GM10266 (cell line): ENCODE results near the gene SAMD3.
A peak's percentile ranks its signal among the peaks of the same experiment; 100 is the strongest.

Experiments used
- DNase-seq: peaks from one replicate; pipeline ENCODE4 v3.0.0; 2012; ENCODE audit errors: extremely low spot score
- CTCF ChIP-seq: IDR thresholded peaks from 2 replicates; pipeline ENCODE4 v1.5.1; 2012; ENCODE audit warnings: mild to moderate bottlenecking, low read depth; ENCODE audit not compliant: control insufficient read depth, insufficient read depth; ENCODE audit errors: missing control alignments

The SAMD3 gene

DNA sequence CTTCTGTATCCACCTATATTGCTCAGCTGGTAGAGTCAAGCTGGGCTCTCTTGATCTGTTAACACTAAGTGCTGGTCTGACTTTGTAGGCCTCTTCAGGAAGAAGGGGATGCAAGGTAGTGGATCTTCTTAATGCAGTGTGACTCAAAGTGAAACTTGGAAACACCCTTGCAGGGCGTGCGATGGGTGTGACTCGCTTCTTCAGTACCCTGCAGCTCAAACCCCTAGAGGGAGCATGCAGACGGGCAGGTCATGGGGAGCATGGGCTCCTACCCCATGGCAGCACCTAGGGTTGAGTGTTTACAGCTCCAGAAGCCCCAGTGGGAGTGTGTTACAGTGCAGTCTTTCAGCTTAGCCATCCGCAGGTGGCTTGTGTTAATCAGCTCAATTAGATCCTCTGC is 757 bp upstream of the SAMD3 start:
- DNase-seq = peak; percentile 24
- TF ChIP-seq CTCF = peak; percentile 33

- TF ChIP-seq CTCF = no peak
- DNase-seq = no peak
Observed at GRCh38 chr6:130218134-130218533, 4.6 kb downstream of the SAMD3 start.

DNA sequence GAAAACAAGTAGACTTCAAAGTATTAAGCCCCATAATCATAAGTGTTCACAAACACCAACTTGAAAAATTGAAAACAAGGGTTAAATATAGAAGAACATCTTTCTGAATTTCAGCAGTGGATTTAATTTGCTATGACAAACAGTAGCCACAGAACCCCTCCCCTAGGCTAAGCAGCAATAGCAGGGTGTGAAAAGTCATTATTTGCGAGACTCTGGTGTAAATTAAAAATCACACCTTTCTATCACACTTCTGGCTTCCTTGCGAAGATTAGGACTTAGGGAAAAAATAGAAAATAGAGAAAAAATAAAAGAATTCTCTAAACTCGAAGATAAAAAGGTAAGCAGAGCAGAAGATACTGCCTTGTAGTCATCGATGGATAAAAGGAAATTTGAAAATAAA is 6.1 kb downstream of the SAMD3 start:
- DNase-seq = no peak
- no peak for TF ChIP-seq CTCF

DNA sequence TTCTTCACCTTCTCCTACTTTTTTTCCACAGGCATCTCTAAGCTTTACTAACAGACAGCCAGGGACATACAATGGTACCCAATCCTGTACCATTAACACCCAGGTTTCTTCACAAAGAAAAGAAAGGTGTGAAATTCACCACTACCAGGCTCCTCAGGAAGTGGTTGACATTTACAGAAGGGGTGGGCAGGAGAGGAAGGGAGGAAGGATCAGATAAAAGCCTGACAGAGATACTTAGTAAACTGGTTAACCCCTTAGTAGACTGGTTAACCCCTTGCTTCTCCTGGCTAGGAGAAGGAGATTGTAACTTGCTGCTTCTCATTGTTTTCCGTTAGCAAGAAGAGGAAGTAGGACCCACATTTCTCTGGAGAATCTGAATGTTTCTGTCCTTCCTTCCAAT is 7.2 kb downstream of the SAMD3 start:
- no peak for TF ChIP-seq CTCF
- DNase-seq = no peak

- no peak for TF ChIP-seq CTCF
- no peak for DNase-seq
Observed at GRCh38 chr6:130212215-130212874, 10.4 kb downstream of the SAMD3 start.

GRCh38 chr6:130211691-130212090 is 11.1 kb downstream of the SAMD3 start:
- no peak for DNase-seq
- no peak for TF ChIP-seq CTCF

DNA sequence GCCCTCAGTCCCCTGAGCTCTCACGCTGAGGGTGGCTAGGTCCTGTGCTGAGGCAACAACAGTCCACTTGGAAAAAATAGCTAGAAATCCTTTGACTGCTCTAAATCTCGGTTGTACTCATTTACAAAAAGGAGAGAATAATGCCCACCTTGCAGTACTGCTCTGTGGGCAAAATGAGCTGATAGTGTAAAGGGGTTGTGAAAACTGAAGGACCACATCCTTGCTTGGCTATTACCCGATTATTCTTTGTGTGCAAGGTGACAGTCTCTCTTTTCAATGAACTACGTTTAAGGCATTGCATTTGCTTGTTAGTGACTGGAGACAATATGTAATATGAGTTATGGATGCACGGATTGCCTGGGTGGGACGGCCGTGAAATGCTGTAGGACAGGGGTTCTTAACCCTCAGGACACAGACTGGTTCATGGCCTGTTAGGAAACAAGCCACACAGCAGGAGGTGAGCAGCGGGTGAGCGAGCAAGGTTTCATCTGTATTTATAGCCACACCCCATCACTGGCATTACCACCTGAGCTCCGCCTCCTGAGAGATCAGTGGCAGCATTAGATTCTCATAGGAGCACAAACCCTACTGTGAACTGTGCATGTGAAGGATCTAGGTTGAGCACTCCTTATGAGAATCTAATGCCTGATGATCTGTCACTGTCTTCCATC is 14.6 kb downstream of the SAMD3 start:
- no peak for DNase-seq

More for the DNA sequence above, 14.6 kb downstream of the SAMD3 start:
- no peak for TF ChIP-seq CTCF
